Esophagus muscularis mucosa (tissue), 3 donors: ENCODE data around the gene NPAS3.

ENCODE experiments used
- POLR2AphosphoS5 ChIP-seq, 2 donors: sonication (generic); formaldehyde crosslinking; IDR thresholded peaks; one replicate each; pipeline ENCODE4 v1.6.1; 2017; ENCODE audit warnings: antibody characterized with exemption in 2 of 2
- TF ChIP-seq, protein P1 (sequence below), 3 experiments: fragments of 200-600 bp in 2 of 3; fragments of 450-650 bp in 1 of 3; sonication (generic) in 2 of 3; IDR thresholded peaks; one replicate each; pipeline ENCODE4 v1.5.1; 2017 to 2019; ENCODE audit warnings: antibody characterized with exemption in 3 of 3, mild to moderate bottlenecking in 2 of 3, moderate library complexity in 1 of 3

GRCh38 chr14:33622496-33622895 lies 683.8 kb downstream of the NPAS3 start:
- no peak for TF ChIP-seq POLR2AphosphoS5 (IDR thresholded peaks at IDR 0.05)
- TF ChIP-seq, protein P1, sequence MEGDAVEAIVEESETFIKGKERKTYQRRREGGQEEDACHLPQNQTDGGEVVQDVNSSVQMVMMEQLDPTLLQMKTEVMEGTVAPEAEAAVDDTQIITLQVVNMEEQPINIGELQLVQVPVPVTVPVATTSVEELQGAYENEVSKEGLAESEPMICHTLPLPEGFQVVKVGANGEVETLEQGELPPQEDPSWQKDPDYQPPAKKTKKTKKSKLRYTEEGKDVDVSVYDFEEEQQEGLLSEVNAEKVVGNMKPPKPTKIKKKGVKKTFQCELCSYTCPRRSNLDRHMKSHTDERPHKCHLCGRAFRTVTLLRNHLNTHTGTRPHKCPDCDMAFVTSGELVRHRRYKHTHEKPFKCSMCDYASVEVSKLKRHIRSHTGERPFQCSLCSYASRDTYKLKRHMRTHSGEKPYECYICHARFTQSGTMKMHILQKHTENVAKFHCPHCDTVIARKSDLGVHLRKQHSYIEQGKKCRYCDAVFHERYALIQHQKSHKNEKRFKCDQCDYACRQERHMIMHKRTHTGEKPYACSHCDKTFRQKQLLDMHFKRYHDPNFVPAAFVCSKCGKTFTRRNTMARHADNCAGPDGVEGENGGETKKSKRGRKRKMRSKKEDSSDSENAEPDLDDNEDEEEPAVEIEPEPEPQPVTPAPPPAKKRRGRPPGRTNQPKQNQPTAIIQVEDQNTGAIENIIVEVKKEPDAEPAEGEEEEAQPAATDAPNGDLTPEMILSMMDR (IDR thresholded peaks at IDR 0.05) = no peak
